ENCODE data around the gene HDAC4. TPM values are rescaled to one million over a fixed set of nuclear protein-coding genes. Genes with fewer than 3 reads are reported as not detected.
"Not testable (repeated sequence)": the region's sequence is repeated elsewhere in the genome, so short reads cannot be mapped to it uniquely, and the experiment has no call there.

The HDAC4 gene
- 10 to 100 TPM in 1 of 3 donors, 1 to 10 TPM in 2; 4.4 to 10.9 (median 5.6) TPM for polyA plus RNA-seq

- peak within 1 kb of the TSS; percentile 100 for H3K27ac ChIP-seq (ENCODE audit: low read depth, low read length)
- 0 to 1% (median 0%) methylated on average over 29 to 72 of the region's 78 CpGs for whole genome bisulfite sequencing, 3 donors
Observed at GRCh38 chr2:239400596-239401066, at the start of gene HDAC4. TSS of gene HDAC4 (minus strand) at chr2:239401020. CDS start at chr2:239352699, 48,321 bp downstream.

- WGBS, 3 donors, result 93 to 96% (median 94%) methylated on average over 24 to 32 of the region's 32 CpGs
- not testable (repeated sequence) for H3K27ac ChIP-seq (ENCODE audit: low read depth, low read length)
Observed at GRCh38 chr2:239449468-239449867, 48.6 kb upstream of the HDAC4 start.

- WGBS, 3 donors, result 59 to 65% (median 62%) methylated on average over 6 of the region's 6 CpGs
Observed at GRCh38 chr2:239445771-239446524, 45.1 kb upstream of the HDAC4 start.

GRCh38 chr2:239444626-239445577, 44.1 kb upstream of the HDAC4 start:
- WGBS, 3 donors, result 58 to 62% (median 59%) methylated on average over 20 of the region's 20 CpGs
- no peak overlapping the region for H3K27ac ChIP-seq (ENCODE audit: low read depth, low read length)

More at GRCh38 chr2:239445771-239446524, 45.1 kb upstream of the HDAC4 start:
- no peak overlapping the region for H3K27ac ChIP-seq (ENCODE audit: low read depth, low read length)

- WGBS, 3 donors, result 77 to 89% (median 85%) methylated on average over 14 of the region's 14 CpGs
- no peak overlapping the region for H3K27ac ChIP-seq (ENCODE audit: low read depth, low read length)
Observed at GRCh38 chr2:239443666-239444567, 43.1 kb upstream of the HDAC4 start.

- H3K27ac ChIP-seq (ENCODE audit: low read depth, low read length), result no peak overlapping the region
- 92 to 97% (median 97%) methylated on average over 8 of the region's 8 CpGs for WGBS, 3 donors
Observed at GRCh38 chr2:239443102-239443620, 42.3 kb upstream of the HDAC4 start.

GRCh38 chr2:239442192-239442591, 41.4 kb upstream of the HDAC4 start:
- 81 to 92% (median 90%) methylated on average over 7 of the region's 7 CpGs for WGBS, 3 donors

GRCh38 chr2:239441261-239442078, 40.6 kb upstream of the HDAC4 start:
- H3K27ac ChIP-seq (ENCODE audit: low read depth, low read length), result no peak overlapping the region
- 48 to 60% (median 54%) methylated on average over 19 of the region's 19 CpGs for WGBS, 3 donors

More at GRCh38 chr2:239442192-239442591, 41.4 kb upstream of the HDAC4 start:
- no peak overlapping the region for H3K27ac ChIP-seq (ENCODE audit: low read depth, low read length)

GRCh38 chr2:239440511-239440959, 39.7 kb upstream of the HDAC4 start:
- WGBS, 3 donors, result 13 to 50% (median 33%) methylated on average over 17 to 18 of the region's 18 CpGs
- H3K27ac ChIP-seq (ENCODE audit: low read depth, low read length), result no peak overlapping the region

GRCh38 chr2:239439754-239440315, 39.0 kb upstream of the HDAC4 start:
- H3K27ac ChIP-seq (ENCODE audit: low read depth, low read length), result no peak overlapping the region
- WGBS, 3 donors, result 66 to 87% (median 83%) methylated on average over 11 of the region's 11 CpGs

GRCh38 chr2:239438995-239439753, 38.4 kb upstream of the HDAC4 start:
- 81 to 83% (median 83%) methylated on average over 21 of the region's 21 CpGs for WGBS, 3 donors
- H3K27ac ChIP-seq (ENCODE audit: low read depth, low read length), result no peak overlapping the region

GRCh38 chr2:239438368-239438767, 37.5 kb upstream of the HDAC4 start:
- 69 to 87% (median 81%) methylated on average over 3 of the region's 3 CpGs for WGBS, 3 donors

GRCh38 chr2:239436669-239437335, 36.0 kb upstream of the HDAC4 start:
- H3K27ac ChIP-seq (ENCODE audit: low read depth, low read length), result no peak overlapping the region
- 74 to 94% (median 82%) methylated on average over 2 of the region's 2 CpGs for WGBS, 3 donors

More at GRCh38 chr2:239438368-239438767, 37.5 kb upstream of the HDAC4 start:
- no peak overlapping the region for H3K27ac ChIP-seq (ENCODE audit: low read depth, low read length)

GRCh38 chr2:239436076-239436475, 35.3 kb upstream of the HDAC4 start:
- 64 to 85% (median 81%) methylated on average over 5 of the region's 5 CpGs for WGBS, 3 donors
- H3K27ac ChIP-seq (ENCODE audit: low read depth, low read length), result no peak overlapping the region

- WGBS, 3 donors, result 76 to 88% (median 80%) methylated on average over 4 of the region's 4 CpGs
- H3K27ac ChIP-seq (ENCODE audit: low read depth, low read length), result no peak overlapping the region
Observed at GRCh38 chr2:239433777-239434403, 33.1 kb upstream of the HDAC4 start.
